GM19351 (cell line): ENCODE data around the gene WDR27.
"Not testable (repeated sequence)": the region's sequence is repeated elsewhere in the genome, so short reads cannot be mapped to it uniquely, and the experiment has no call there.

Experiments used
- ATAC-seq: cut with Tn5 transposase; IDR thresholded peaks from one replicate; pipeline ENCODE4 v1.9.1; 2021; ENCODE audit warnings: mild to moderate bottlenecking, moderate library complexity; ENCODE audit not compliant: unreplicated experiment

WDR27 gene

GRCh38 chr6:169533301-169534038 lies 168.4 kb downstream of the WDR27 start:
- no peak for ATAC-seq

- no peak for ATAC-seq
These were observed 171.1 kb downstream of the WDR27 start for GRCh38 chr6:169530752-169531123.

- no peak for ATAC-seq
These were observed 171.7 kb downstream of the WDR27 start for GRCh38 chr6:169529931-169530751.

- ATAC-seq = no peak
These were observed 173.1 kb downstream of the WDR27 start for GRCh38 chr6:169528755-169529154.

GRCh38 chr6:169527306-169527705 lies 174.5 kb downstream of the WDR27 start:
- ATAC-seq = no peak

GRCh38 chr6:169521825-169522224 lies 180.0 kb downstream of the WDR27 start:
- no peak for ATAC-seq

GRCh38 chr6:169520104-169520503 lies 181.7 kb downstream of the WDR27 start:
- no peak for ATAC-seq

- ATAC-seq = no peak
These were observed 183.4 kb downstream of the WDR27 start for GRCh38 chr6:169518451-169518850.

- no peak for ATAC-seq
These were observed 188.2 kb downstream of the WDR27 start for GRCh38 chr6:169513478-169514193.

- not testable (repeated sequence) for ATAC-seq
These were observed 190.0 kb downstream of the WDR27 start for GRCh38 chr6:169511785-169512184.

GRCh38 chr6:169510871-169511270 lies 191.0 kb downstream of the WDR27 start:
- no peak for ATAC-seq

- no peak for ATAC-seq
These were observed 193.4 kb downstream of the WDR27 start for GRCh38 chr6:169508452-169508851.

GRCh38 chr6:169503422-169504152 lies 198.2 kb downstream of the WDR27 start:
- ATAC-seq = no peak

GRCh38 chr6:169502445-169502844 lies 199.4 kb downstream of the WDR27 start:
- ATAC-seq = no peak

GRCh38 chr6:169501777-169502313 lies 200.0 kb downstream of the WDR27 start:
- no peak for ATAC-seq

- ATAC-seq = no peak
These were observed 200.7 kb downstream of the WDR27 start for GRCh38 chr6:169501128-169501527.

- no peak for ATAC-seq
These were observed 201.1 kb downstream of the WDR27 start for GRCh38 chr6:169500688-169501087.

- no peak for ATAC-seq
These were observed 202.0 kb downstream of the WDR27 start for GRCh38 chr6:169499848-169500247.

- ATAC-seq = no peak
These were observed 202.8 kb downstream of the WDR27 start for GRCh38 chr6:169498916-169499513.

GRCh38 chr6:169495601-169496000 lies 206.2 kb downstream of the WDR27 start:
- no peak for ATAC-seq
